Suprapubic skin (tissue), 4 donors: ENCODE data around the gene IQCE. TPM values are rescaled to one million over a fixed set of nuclear protein-coding genes. Genes with fewer than 3 reads are reported as not detected.

ENCODE experiments used
- DNase-seq, 2 donors: peaks; one replicate each; pipeline ENCODE4 v3.0.0-alpha.2; 2019; ENCODE audit warnings: low spot score in 2 of 2
- H3K27ac ChIP-seq: fragments of 200-600 bp; sonication (generic); one replicate; pipeline ENCODE4 v1.5.1; 2019
- H3K27me3 ChIP-seq: fragments of 200-600 bp; sonication (generic); one replicate; pipeline ENCODE4 v1.5.1; 2019
- H3K36me3 ChIP-seq: fragments of 200-600 bp; sonication (generic); one replicate; pipeline ENCODE4 v1.5.1; 2019
- H3K4me1 ChIP-seq: fragments of 200-600 bp; sonication (generic); one replicate; pipeline ENCODE4 v1.5.1; 2019
- H3K4me3 ChIP-seq: fragments of 200-600 bp; sonication (generic); one replicate; pipeline ENCODE4 v1.5.1; 2019; ENCODE audit warnings: mild to moderate bottlenecking
- H3K9me3 ChIP-seq: fragments of 200-600 bp; sonication (generic); one replicate; pipeline ENCODE4 v1.5.1; 2019
- EP300 ChIP-seq: sonication (generic); formaldehyde crosslinking; IDR thresholded peaks from one replicate; pipeline ENCODE4 v1.6.1; 2017; ENCODE audit warnings: antibody characterized with exemption
- POLR2A ChIP-seq, 2 donors: fragments of 450-650 bp; IDR thresholded peaks; one replicate each; pipeline ENCODE4 v1.6.1; 2017; ENCODE audit warnings: antibody characterized with exemption in 2 of 2, mild to moderate bottlenecking in 2 of 2, moderate library complexity in 2 of 2
- POLR2AphosphoS5 ChIP-seq, 3 donors: sonication (generic); formaldehyde crosslinking; IDR thresholded peaks; one replicate each; pipeline ENCODE4 v1.6.1; 2017; ENCODE audit warnings: antibody characterized with exemption in 3 of 3
- WGBS: methylation state at CpG from one replicate; pipeline ENCODE4 v1.1.5; 2018; 5-methylcytosine and 5-hydroxymethylcytosine counted together
- total RNA-seq, 4 donors: library from RNA; depleted of rRNA; stranded (reverse); fragments of >200 nt; gene quantifications; one replicate each; pipeline ENCODE4 v1.1.0, GENCODE V29; 2016
- TF ChIP-seq, protein P1 (sequence below), 2 donors: fragments of 200-600 bp in 1 of 2; fragments of 450-650 bp in 1 of 2; sonication (generic) in 1 of 2; IDR thresholded peaks; one replicate each; pipeline ENCODE4 v1.5.1; 2016 to 2019; ENCODE audit warnings: antibody characterized with exemption in 2 of 2, mild to moderate bottlenecking in 1 of 2, moderate library complexity in 1 of 2

The IQCE gene
- total RNA-seq, 4 donors from 2014 or later, result 10.1 to 18.8 (median 15.7) TPM

DNA sequence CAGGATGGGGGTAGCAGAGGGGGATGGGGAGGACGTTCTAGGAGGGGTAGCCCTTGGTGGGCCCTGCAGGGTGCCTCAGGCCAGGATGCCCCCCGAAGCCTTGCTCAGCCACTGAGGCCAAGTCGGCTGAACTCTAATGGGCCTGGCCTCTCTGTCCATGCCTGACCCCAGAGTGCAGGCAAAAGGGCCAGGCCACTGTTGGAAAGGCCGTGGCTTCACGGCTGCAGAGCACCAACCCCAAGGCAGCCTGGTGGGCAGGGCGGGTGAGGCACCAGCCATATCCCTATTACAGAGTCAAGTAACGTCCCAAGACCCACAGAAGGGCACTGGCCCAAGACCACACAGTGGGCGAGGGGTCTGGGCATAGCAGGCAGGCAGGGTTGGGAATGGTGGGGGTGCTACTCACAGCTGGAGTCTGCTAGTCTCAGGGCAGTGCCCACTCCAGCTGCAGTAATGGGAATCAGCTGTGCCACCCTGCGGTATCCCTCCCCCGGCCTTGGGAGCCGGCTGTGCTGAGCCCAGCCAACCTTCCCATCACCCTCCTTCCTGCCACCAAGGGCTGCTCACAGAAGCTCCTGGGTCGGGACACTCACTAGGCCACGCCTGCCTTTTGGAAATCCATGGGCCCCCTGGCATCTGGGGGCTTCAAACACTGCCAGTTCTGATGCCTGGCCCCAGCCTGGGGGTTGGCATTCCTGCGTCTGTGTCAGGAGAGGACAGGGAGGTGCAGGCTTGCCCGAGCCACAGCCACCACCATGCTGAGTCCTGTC lies 43.2 kb upstream of the IQCE start:
- H3K4me1 ChIP-seq, result peaks cover 48% of the 10 kb centered on the region

DNA sequence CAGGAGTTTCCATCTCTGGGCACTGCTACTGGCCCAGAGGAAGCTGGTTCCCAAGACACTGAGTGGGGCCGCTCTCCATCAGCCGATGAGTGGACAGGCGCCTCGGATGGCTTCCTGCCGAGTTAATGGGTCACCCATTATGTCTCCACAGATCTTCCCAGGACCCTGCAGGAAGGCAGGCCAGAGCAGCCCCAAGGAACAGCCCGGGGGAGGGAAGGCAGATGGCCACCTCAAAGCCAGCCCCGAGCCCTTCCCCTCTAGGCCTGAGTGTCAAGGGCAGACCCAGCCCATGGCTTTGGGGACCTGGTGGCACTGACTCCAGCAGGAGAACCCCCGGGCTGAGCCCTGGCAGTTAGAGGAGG lies 42.6 kb upstream of the IQCE start:
- Histone ChIP-seq H3K27ac (no peak overlapping the region), H3K27me3 (peaks cover 3% of the 10 kb centered on the region), H3K4me3 (no peak overlapping the region), H3K36me3 (no peaks in the 10 kb centered on the region), H3K4me1 (peaks cover 49% of the 10 kb centered on the region), H3K9me3 (no peaks in the 10 kb centered on the region)
- no peak for DNase-seq
- WGBS, result no CpG with 5 or more reads among the region's 8 CpGs
- TF ChIP-seq, protein P1, sequence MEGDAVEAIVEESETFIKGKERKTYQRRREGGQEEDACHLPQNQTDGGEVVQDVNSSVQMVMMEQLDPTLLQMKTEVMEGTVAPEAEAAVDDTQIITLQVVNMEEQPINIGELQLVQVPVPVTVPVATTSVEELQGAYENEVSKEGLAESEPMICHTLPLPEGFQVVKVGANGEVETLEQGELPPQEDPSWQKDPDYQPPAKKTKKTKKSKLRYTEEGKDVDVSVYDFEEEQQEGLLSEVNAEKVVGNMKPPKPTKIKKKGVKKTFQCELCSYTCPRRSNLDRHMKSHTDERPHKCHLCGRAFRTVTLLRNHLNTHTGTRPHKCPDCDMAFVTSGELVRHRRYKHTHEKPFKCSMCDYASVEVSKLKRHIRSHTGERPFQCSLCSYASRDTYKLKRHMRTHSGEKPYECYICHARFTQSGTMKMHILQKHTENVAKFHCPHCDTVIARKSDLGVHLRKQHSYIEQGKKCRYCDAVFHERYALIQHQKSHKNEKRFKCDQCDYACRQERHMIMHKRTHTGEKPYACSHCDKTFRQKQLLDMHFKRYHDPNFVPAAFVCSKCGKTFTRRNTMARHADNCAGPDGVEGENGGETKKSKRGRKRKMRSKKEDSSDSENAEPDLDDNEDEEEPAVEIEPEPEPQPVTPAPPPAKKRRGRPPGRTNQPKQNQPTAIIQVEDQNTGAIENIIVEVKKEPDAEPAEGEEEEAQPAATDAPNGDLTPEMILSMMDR (IDR thresholded peaks at IDR 0.05), result no peak
- TF ChIP-seq POLR2A (IDR thresholded peaks at IDR 0.05) (no peak), POLR2AphosphoS5 (IDR thresholded peaks at IDR 0.05) (no peak), EP300 (no peak)

More for the DNA sequence above, 43.2 kb upstream of the IQCE start:
- H3K9me3 ChIP-seq, result no peaks in the 10 kb centered on the region
- TF ChIP-seq POLR2A (IDR thresholded peaks at IDR 0.05) (no peak), POLR2AphosphoS5 (IDR thresholded peaks at IDR 0.05) (no peak), EP300 (no peak)
- TF ChIP-seq, protein P1 (IDR thresholded peaks at IDR 0.05), result no peak
- no peak for DNase-seq
- WGBS, result 100% methylated on average over 1 of the region's 15 CpGs
- no peaks in the 10 kb centered on the region for H3K36me3 ChIP-seq
- H3K27me3 ChIP-seq, result no peaks in the 10 kb centered on the region
- no peak overlapping the region for H3K27ac ChIP-seq
- H3K4me3 ChIP-seq, result no peak overlapping the region

- TF ChIP-seq, protein P1 (IDR thresholded peaks at IDR 0.05), result no peak
- TF ChIP-seq POLR2AphosphoS5 (IDR thresholded peaks at IDR 0.05) (no peak), POLR2A (IDR thresholded peaks at IDR 0.05) (no peak), EP300 (no peak)
- H3K36me3 ChIP-seq, result no peaks in the 10 kb centered on the region
- H3K4me1 ChIP-seq, result peaks cover 49% of the 10 kb centered on the region
- WGBS, result 74% methylated on average over 4 of the region's 8 CpGs
- no peaks in the 10 kb centered on the region for H3K9me3 ChIP-seq
- H3K27ac ChIP-seq, result no peak overlapping the region
- H3K4me3 ChIP-seq, result no peak overlapping the region
- H3K27me3 ChIP-seq, result peaks cover 7% of the 10 kb centered on the region
- no peak for DNase-seq
Observed at GRCh38 chr7:2517026-2517425, 41.8 kb upstream of the IQCE start.

DNA sequence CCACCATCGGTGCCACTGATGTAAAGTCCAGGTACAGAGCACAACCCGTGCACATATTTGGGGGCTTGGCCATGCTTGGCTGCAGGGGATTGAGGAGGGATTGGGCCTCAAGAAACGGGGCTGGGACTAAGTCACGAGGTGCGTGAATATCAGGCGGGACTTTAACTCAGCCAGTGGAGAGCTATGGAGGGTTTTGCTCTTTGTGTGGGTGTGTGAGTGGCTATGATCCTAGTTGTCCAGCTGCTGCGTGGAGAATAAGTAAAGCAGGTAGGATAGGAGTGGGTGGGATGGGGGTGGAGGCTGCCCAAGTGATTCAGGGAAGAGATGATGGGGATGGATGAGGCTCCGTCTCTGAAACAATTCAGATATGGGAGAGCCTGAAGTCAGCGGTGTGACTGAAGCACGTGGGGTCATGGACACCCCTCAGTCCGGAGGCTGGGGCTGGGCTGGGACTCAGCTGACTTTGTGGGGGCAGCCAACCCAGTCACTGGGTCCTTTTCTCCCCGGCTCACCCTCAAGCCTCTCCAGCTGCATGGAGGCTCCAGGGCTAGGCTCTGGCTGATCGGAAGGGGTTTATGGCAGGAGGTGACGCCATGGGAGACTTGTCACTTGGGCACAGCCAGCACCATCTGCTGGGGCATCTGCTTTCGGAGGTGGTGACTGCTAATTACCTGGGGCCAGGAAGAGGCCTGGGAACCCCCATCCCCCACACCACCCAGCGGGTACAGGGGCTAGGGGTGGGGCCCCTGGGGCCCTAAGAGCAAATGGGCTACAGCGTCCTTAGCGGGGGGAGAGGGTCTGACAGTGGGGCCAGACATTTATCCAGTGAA lies 40.9 kb upstream of the IQCE start:
- H3K4me1 ChIP-seq, result peaks cover 49% of the 10 kb centered on the region
- TF ChIP-seq, protein P1 (IDR thresholded peaks at IDR 0.05), result no peak
- no peak for TF ChIP-seq EP300
- TF ChIP-seq POLR2A (IDR thresholded peaks at IDR 0.05), result no peak
- no peak for TF ChIP-seq POLR2AphosphoS5 (IDR thresholded peaks at IDR 0.05)
- no peaks in the 10 kb centered on the region for H3K36me3 ChIP-seq
- no peak overlapping the region for H3K4me3 ChIP-seq
- WGBS, result 65% methylated on average over 13 of the region's 18 CpGs
- no peaks in the 10 kb centered on the region for H3K9me3 ChIP-seq
- DNase-seq, result no peak
- no peak overlapping the region for H3K27ac ChIP-seq
- peaks cover 7% of the 10 kb centered on the region for H3K27me3 ChIP-seq

DNA sequence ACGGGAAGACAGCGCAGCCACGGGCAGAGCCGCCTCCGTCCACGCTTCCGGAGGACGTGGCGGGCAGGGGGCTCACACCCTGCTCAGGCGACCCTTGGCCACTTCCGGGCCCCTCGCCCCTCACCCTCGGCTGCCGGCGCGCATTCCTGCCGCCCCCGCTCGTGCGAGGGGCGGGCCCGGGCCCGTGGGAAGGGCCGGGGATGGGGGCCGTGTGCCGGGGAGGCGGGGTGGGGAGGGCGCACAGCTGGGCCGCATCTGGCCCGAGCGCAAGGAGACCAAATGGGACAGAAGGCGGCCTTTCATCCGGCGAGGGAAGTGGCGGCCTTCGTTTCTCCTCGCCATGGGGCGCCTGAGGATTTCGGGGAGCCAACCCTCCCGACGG lies 40.1 kb upstream of the IQCE start:
- H3K4me1 ChIP-seq, result peaks cover 56% of the 10 kb centered on the region

More for the DNA sequence above, 40.1 kb upstream of the IQCE start:
- TF ChIP-seq POLR2A (IDR thresholded peaks at IDR 0.05) (no peak), POLR2AphosphoS5 (IDR thresholded peaks at IDR 0.05) (no peak), EP300 (no peak)
- TF ChIP-seq, protein P1 (IDR thresholded peaks at IDR 0.05), result no peak
- H3K4me3 ChIP-seq, result peak overlapping the region; percentile 64
- no peak for DNase-seq
- no peaks in the 10 kb centered on the region for H3K36me3 ChIP-seq
- 0% methylated on average over 10 of the region's 41 CpGs for WGBS
- H3K27ac ChIP-seq, result no peak overlapping the region
- no peaks in the 10 kb centered on the region for H3K9me3 ChIP-seq
- H3K27me3 ChIP-seq, result peaks cover 7% of the 10 kb centered on the region
